ENCODE data around the gene L1CAM. TPM values are rescaled to one million over a fixed set of nuclear protein-coding genes. Genes with fewer than 3 reads are reported as not detected.

The L1CAM gene
- total and polyA plus RNA-seq, 9 of the 15 experiments (the other 6 are each of a cell fraction or from before 2014, with no cell fraction given): 0.09 to 0.86 (median 0.26) TPM; not detected in 3

DNA sequence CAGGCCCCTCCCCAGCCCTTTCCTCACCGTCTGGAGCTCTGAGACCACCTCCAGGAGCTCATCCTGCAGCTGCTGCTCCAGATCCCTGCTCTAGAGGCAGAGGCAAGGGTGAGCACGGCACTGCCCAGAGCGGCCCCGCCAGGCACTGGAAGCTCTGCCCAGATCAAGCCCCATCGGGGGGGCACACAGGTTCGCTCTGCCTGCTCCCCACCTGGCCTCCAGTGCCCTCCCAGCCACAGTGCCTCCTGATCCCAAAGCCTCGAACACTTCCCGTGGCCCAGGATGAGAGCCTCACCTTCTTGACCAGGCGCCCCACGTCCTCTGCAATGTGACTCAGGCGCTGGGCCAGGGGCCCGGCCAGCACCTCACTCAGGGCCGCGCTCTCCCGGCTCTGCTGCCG lies 35.1 kb upstream of the L1CAM start:
- WGBS (ENCODE audit: insufficient coverage, low coverage, missing lambda C conversion rate): 87% methylated on average over 3 of the region's 16 CpGs
- no peaks in the 10 kb centered on the region for H3K27me3 ChIP-seq (ENCODE audit: control insufficient read depth in 2 of 2, insufficient read depth in 2 of 2, low read length in 2 of 2)
- H3K79me2 ChIP-seq (ENCODE audit: control insufficient read depth, insufficient read depth, low read length): peaks cover 29% of the 10 kb centered on the region
- ChIA-PET CTCF (ENCODE audit: low intra/inter-chr PET ratio) (no interaction called here), POLR2A (interaction anchor here (0.6 to 0.8 kb wide), 3 partner anchors 12 to 45 kb away, joined by 3 to 5 read pairs (median 4); no protein-coding TSS in a partner anchor)
- BruUV-seq (replicated peaks): no TSS peak
- intact Hi-C loops (cut with micrococcal nuclease) (no loop called here), in situ Hi-C loops (cut with MboI) (no loop called here)
- H3K4me2 ChIP-seq (ENCODE audit: insufficient read depth, low read length): no peak overlapping the region
- no peak for DNase-seq (ENCODE audit: extremely low read depth in 1 of 4, low spot score in 3 of 4)
- no peaks in the 10 kb centered on the region for H3K9me1 ChIP-seq (ENCODE audit: control insufficient read depth, insufficient read depth, low read length)
- no peaks in the 10 kb centered on the region for H4K20me1 ChIP-seq (replicated peaks; ENCODE audit: control insufficient read depth, insufficient read depth, low read length)
- H2AFZ ChIP-seq (ENCODE audit: low read depth, low read length): no peak overlapping the region
- no peaks in the 10 kb centered on the region for H3K9me3 ChIP-seq (replicated peaks; ENCODE audit: control insufficient read depth, insufficient read depth, low read depth, low read length)
- H3K9ac ChIP-seq (ENCODE audit: insufficient read depth in 1 of 2, low read depth in 2 of 2, low read length in 2 of 2): no peak overlapping the region
- H3K4me1 ChIP-seq (replicated peaks in 1 of 2; ENCODE audit: control insufficient read depth in 2 of 2, insufficient read depth in 2 of 2, low read length in 2 of 2): peaks cover 12 to 31% of the 10 kb centered on the region in 2 experiments; a peak in 4 of 5 replicates
- H3K4me3 ChIP-seq: no peak overlapping the region
- H3K36me3 ChIP-seq (ENCODE audit: control insufficient read depth, insufficient read depth, low read length): peaks cover 33% of the 10 kb centered on the region; the same call in 2 of the 3 replicates
- no peak overlapping the region for H3K27ac ChIP-seq (ENCODE audit: extremely low read depth, low read depth, low read length)
- ATAC-seq: no peak
- FAIRE-seq: no peak
- TF ChIP-seq, protein P1, sequence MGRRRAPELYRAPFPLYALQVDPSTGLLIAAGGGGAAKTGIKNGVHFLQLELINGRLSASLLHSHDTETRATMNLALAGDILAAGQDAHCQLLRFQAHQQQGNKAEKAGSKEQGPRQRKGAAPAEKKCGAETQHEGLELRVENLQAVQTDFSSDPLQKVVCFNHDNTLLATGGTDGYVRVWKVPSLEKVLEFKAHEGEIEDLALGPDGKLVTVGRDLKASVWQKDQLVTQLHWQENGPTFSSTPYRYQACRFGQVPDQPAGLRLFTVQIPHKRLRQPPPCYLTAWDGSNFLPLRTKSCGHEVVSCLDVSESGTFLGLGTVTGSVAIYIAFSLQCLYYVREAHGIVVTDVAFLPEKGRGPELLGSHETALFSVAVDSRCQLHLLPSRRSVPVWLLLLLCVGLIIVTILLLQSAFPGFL (CRISPR knock-in tag; IDR thresholded peaks at IDR 0.05): no peak
- TF ChIP-seq POLR2G (IDR thresholded peaks at IDR 0.05; ENCODE audit: low read depth, low read length) (peak; percentile 25; the same call in 1 of the 2 replicates), ZNF121 (CRISPR knock-in tag; conservative IDR thresholded peaks at IDR 0.05) (no peak)

DNA sequence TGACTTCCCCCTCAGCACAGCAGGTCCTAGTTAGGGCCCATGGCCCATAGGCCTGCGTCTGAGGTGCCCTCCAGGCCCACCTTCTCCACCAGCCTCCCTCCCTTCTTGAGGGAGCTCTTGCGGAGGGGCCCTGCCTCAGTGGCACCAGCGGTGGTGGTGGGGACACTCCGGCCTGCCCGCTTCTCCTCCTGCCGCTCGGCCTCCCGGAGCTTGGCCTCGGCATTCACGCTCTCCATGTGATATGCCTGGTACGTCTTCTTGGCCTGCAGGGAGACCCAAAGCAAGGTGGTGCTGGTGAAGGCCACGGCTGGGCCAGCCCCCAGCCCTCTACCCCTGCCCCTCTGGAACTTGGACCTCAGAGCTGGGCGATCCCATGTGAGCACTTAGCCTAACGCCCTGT lies 34.6 kb upstream of the L1CAM start:
- ATAC-seq (no peak), DNase-seq (ENCODE audit: extremely low read depth in 1 of 4, low spot score in 3 of 4) (no peak), FAIRE-seq (no peak)
- no peak overlapping the region for H3K4me3 ChIP-seq
- WGBS (ENCODE audit: insufficient coverage, low coverage, missing lambda C conversion rate): 82% methylated on average over 5 of the region's 14 CpGs
- H3K4me1 ChIP-seq (replicated peaks in 1 of 2; ENCODE audit: control insufficient read depth in 2 of 2, insufficient read depth in 2 of 2, low read length in 2 of 2): peaks cover 12 to 26% of the 10 kb centered on the region in 2 experiments; a peak in 4 of 5 replicates
- in situ Hi-C loops (cut with MboI) (no loop called here), intact Hi-C loops (cut with micrococcal nuclease) (no loop called here)
- no peaks in the 10 kb centered on the region for H3K9me3 ChIP-seq (replicated peaks; ENCODE audit: control insufficient read depth, insufficient read depth, low read depth, low read length)
- H2AFZ ChIP-seq (ENCODE audit: low read depth, low read length): no peak overlapping the region
- no TSS peak for BruUV-seq (replicated peaks)
- H3K79me2 ChIP-seq (ENCODE audit: control insufficient read depth, insufficient read depth, low read length): peaks cover 24% of the 10 kb centered on the region
- no peaks in the 10 kb centered on the region for H4K20me1 ChIP-seq (replicated peaks; ENCODE audit: control insufficient read depth, insufficient read depth, low read length)
- H3K27ac ChIP-seq (ENCODE audit: extremely low read depth, low read depth, low read length): no peak overlapping the region
- peak overlapping the region in 1 of 2 experiments; percentile 17; a peak in 1 of 4 replicates for H3K9ac ChIP-seq (ENCODE audit: insufficient read depth in 1 of 2, low read depth in 2 of 2, low read length in 2 of 2)
- H3K36me3 ChIP-seq (ENCODE audit: control insufficient read depth, insufficient read depth, low read length): peaks cover 37% of the 10 kb centered on the region; the same call in 2 of the 3 replicates
- H3K27me3 ChIP-seq (ENCODE audit: control insufficient read depth in 2 of 2, insufficient read depth in 2 of 2, low read length in 2 of 2): no peaks in the 10 kb centered on the region
- no peak overlapping the region for H3K4me2 ChIP-seq (ENCODE audit: insufficient read depth, low read length)
- ChIA-PET CTCF (ENCODE audit: low intra/inter-chr PET ratio) (no interaction called here), POLR2A (no interaction called here)
- no peaks in the 10 kb centered on the region for H3K9me1 ChIP-seq (ENCODE audit: control insufficient read depth, insufficient read depth, low read length)
- TF ChIP-seq, protein P2, sequence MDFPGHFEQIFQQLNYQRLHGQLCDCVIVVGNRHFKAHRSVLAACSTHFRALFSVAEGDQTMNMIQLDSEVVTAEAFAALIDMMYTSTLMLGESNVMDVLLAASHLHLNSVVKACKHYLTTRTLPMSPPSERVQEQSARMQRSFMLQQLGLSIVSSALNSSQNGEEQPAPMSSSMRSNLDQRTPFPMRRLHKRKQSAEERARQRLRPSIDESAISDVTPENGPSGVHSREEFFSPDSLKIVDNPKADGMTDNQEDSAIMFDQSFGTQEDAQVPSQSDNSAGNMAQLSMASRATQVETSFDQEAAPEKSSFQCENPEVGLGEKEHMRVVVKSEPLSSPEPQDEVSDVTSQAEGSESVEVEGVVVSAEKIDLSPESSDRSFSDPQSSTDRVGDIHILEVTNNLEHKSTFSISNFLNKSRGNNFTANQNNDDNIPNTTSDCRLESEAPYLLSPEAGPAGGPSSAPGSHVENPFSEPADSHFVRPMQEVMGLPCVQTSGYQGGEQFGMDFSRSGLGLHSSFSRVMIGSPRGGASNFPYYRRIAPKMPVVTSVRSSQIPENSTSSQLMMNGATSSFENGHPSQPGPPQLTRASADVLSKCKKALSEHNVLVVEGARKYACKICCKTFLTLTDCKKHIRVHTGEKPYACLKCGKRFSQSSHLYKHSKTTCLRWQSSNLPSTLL (IDR thresholded peaks at IDR 0.05): no peak
- TF ChIP-seq ZKSCAN3 (CRISPR knock-in tag; IDR thresholded peaks at IDR 0.05) (no peak), ZNF253 (CRISPR knock-in tag; conservative IDR thresholded peaks at IDR 0.05) (no peak), SMAD4 (CRISPR knock-in tag; conservative IDR thresholded peaks at IDR 0.05) (no peak), ZC3H4 (CRISPR knock-in tag; IDR thresholded peaks at IDR 0.05; ENCODE audit: borderline replicate concordance) (no peak), RBM25 (IDR thresholded peaks at IDR 0.05; ENCODE audit: low read depth, low read length, severe bottlenecking) (no peak)
- TF ChIP-seq, protein P3, sequence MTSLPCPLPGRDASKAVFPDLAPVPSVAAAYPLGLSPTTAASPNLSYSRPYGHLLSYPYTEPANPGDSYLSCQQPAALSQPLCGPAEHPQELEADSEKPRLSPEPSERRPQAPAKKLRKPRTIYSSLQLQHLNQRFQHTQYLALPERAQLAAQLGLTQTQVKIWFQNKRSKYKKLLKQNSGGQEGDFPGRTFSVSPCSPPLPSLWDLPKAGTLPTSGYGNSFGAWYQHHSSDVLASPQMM (CRISPR knock-in tag; IDR thresholded peaks at IDR 0.05): no peak
- TF ChIP-seq, protein P4, sequence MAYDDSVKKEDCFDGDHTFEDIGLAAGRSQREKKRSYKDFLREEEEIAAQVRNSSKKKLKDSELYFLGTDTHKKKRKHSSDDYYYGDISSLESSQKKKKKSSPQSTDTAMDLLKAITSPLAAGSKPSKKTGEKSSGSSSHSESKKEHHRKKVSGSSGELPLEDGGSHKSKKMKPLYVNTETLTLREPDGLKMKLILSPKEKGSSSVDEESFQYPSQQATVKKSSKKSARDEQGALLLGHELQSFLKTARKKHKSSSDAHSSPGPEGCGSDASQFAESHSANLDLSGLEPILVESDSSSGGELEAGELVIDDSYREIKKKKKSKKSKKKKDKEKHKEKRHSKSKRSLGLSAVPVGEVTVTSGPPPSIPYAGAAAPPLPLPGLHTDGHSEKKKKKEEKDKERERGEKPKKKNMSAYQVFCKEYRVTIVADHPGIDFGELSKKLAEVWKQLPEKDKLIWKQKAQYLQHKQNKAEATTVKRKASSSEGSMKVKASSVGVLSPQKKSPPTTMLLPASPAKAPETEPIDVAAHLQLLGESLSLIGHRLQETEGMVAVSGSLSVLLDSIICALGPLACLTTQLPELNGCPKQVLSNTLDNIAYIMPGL (CRISPR knock-in tag; IDR thresholded peaks at IDR 0.05): no peak

Measured in K562 (cell line).